HepG2 (cell line): ENCODE measurements around the gene UQCRHL. TPM values are rescaled to one million over a fixed set of nuclear protein-coding genes. Genes with fewer than 3 reads are reported as not detected.
A peak's percentile ranks its signal among the peaks of the same experiment; 100 is the strongest.

Experiments
- GATAD1 ChIP-seq: IDR thresholded peaks from 2 replicates; pipeline ENCODE4 v1.6.1; 2016; ENCODE audit warnings: missing genetic modification reagents, missing compliant biosample characterization
- PHF21A ChIP-seq: sonication (generic); formaldehyde crosslinking; IDR thresholded peaks from 2 replicates; pipeline ENCODE4 v1.5.0; 2020; ENCODE audit warnings: mild to moderate bottlenecking, missing genetic modification reagents
- SMAD1 ChIP-seq: sonication (generic); formaldehyde crosslinking; IDR thresholded peaks from 2 replicates; pipeline ENCODE4 v1.4.0; 2020; ENCODE audit warnings: missing genetic modification reagents, low read depth, mild to moderate bottlenecking, borderline replicate concordance
- SOX5 ChIP-seq: IDR thresholded peaks from 2 replicates; pipeline ENCODE4 v1.6.1; 2016; ENCODE audit warnings: borderline replicate concordance
- SRSF4 ChIP-seq: fragments of 200-400 bp; formaldehyde crosslinking; IDR thresholded peaks from one replicate; pipeline ENCODE4 v1.6.1; 2018; ENCODE audit warnings: mild to moderate bottlenecking, low read depth, low read length, moderate library complexity; ENCODE audit not compliant: poor library complexity, severe bottlenecking
- TCF7 ChIP-seq: sonication (generic); IDR thresholded peaks from 2 replicates; pipeline ENCODE4 v1.6.1; 2016; ENCODE audit warnings: antibody characterized with exemption, low read depth
- TRIM24 ChIP-seq: sonication (generic); formaldehyde crosslinking; IDR thresholded peaks from 2 replicates; pipeline ENCODE4 v1.8.0; 2022; ENCODE audit warnings: mild to moderate bottlenecking, missing genetic modification reagents
- ZNF160 ChIP-seq: sonication (generic); formaldehyde crosslinking; IDR thresholded peaks from 2 replicates; pipeline ENCODE4 v1.8.0; 2022; ENCODE audit warnings: mild to moderate bottlenecking, inconsistent platforms, missing genetic modification reagents
- ZNF275 ChIP-seq: sonication (generic); formaldehyde crosslinking; IDR thresholded peaks from 2 replicates; pipeline ENCODE4 v1.8.0; 2022; ENCODE audit warnings: missing genetic modification reagents, mild to moderate bottlenecking, inconsistent platforms, borderline replicate concordance
- ZNF652 ChIP-seq: IDR thresholded peaks from 2 replicates; pipeline ENCODE4 v1.6.1; 2016; ENCODE audit warnings: low read depth, borderline replicate concordance
- ZNF83 ChIP-seq: sonication (generic); formaldehyde crosslinking; IDR thresholded peaks from 2 replicates; pipeline ENCODE4 v1.4.0; 2020; ENCODE audit warnings: missing genetic modification reagents, mild to moderate bottlenecking, borderline replicate concordance
- polyA plus RNA-seq, 8 experiments: library from polyadenylated mRNA; depleted of rRNA in 3 of 8; stranded (reverse) in 7 of 8; unstranded in 1 of 8; fragments of >200 nt; fragmentation: Illumina TruSeq in 4 of 8; extraction: Trizol in 4 of 8; gene quantifications; 2 replicates each; pipeline versions ENCODE4 v1.2.1 to v1.2.3, GENCODE V29; 2011 to 2016; ENCODE audit warnings: low read depth in 4 of 8, missing spikeins in 1 of 8, mixed read lengths in 1 of 8; ENCODE audit not compliant: insufficient read depth in 1 of 8
- total RNA-seq, 5 experiments: library from RNA; depleted of rRNA; stranded (reverse); fragments of >200 nt; fragmentation: Illumina TruSeq; extraction: Trizol; gene quantifications; 2 replicates each; pipeline ENCODE4 v1.2.3, GENCODE V29; 2016; ENCODE audit warnings: low read depth in 1 of 5
- TF ChIP-seq, protein P1 (sequence below): sonication (generic); formaldehyde crosslinking; conservative IDR thresholded peaks from 2 replicates; pipeline ENCODE4 v1.8.0; 2022; ENCODE audit warnings: low read depth, missing genetic modification reagents
- TF ChIP-seq, protein P2 (sequence below): sonication (generic); formaldehyde crosslinking; IDR thresholded peaks from 2 replicates; pipeline ENCODE4 v1.4.0; 2020; ENCODE audit warnings: missing genetic modification reagents
- TF ChIP-seq, protein P3 (sequence below): sonication (generic); formaldehyde crosslinking; IDR thresholded peaks from 2 replicates; pipeline ENCODE4 v1.4.0; 2020; ENCODE audit warnings: missing genetic modification reagents

The UQCRHL gene
- total and polyA plus RNA-seq, 2 of the 13 experiments (the other 11 are each of a cell fraction or from before 2014, with no cell fraction given): 1.8 to 2.3 TPM

GRCh38 chr1:15799928-15800835, 7.3 kb downstream of the UQCRHL start (continued):
- TF ChIP-seq TRIM24 (CRISPR knock-in tag): no peak
- no peak for TF ChIP-seq ZNF652 (CRISPR knock-in tag)
- TF ChIP-seq TCF7: peak; percentile 95
- no peak for TF ChIP-seq SMAD1
- peak; percentile 95 for TF ChIP-seq PHF21A (CRISPR knock-in tag)
- TF ChIP-seq, protein P1, sequence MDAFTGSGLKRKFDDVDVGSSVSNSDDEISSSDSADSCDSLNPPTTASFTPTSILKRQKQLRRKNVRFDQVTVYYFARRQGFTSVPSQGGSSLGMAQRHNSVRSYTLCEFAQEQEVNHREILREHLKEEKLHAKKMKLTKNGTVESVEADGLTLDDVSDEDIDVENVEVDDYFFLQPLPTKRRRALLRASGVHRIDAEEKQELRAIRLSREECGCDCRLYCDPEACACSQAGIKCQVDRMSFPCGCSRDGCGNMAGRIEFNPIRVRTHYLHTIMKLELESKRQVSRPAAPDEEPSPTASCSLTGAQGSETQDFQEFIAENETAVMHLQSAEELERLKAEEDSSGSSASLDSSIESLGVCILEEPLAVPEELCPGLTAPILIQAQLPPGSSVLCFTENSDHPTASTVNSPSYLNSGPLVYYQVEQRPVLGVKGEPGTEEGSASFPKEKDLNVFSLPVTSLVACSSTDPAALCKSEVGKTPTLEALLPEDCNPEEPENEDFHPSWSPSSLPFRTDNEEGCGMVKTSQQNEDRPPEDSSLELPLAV (CRISPR knock-in tag): no peak
- TF ChIP-seq ZNF275 (CRISPR knock-in tag): 0 out of 2 replicates have a peak, but pooled peaks have one; percentile 24
- TF ChIP-seq SRSF4: no peak
- TF ChIP-seq ZNF83 (CRISPR knock-in tag): no peak
- TF ChIP-seq GATAD1 (CRISPR knock-in tag): peak; percentile 63
- TF ChIP-seq, protein P2, sequence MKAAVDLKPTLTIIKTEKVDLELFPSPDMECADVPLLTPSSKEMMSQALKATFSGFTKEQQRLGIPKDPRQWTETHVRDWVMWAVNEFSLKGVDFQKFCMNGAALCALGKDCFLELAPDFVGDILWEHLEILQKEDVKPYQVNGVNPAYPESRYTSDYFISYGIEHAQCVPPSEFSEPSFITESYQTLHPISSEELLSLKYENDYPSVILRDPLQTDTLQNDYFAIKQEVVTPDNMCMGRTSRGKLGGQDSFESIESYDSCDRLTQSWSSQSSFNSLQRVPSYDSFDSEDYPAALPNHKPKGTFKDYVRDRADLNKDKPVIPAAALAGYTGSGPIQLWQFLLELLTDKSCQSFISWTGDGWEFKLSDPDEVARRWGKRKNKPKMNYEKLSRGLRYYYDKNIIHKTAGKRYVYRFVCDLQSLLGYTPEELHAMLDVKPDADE (CRISPR knock-in tag): no peak
- peak; percentile 60 for TF ChIP-seq SOX5 (CRISPR knock-in tag)
- no peak; the same call in 1 of the 2 replicates for TF ChIP-seq ZNF160
- TF ChIP-seq, protein P3, sequence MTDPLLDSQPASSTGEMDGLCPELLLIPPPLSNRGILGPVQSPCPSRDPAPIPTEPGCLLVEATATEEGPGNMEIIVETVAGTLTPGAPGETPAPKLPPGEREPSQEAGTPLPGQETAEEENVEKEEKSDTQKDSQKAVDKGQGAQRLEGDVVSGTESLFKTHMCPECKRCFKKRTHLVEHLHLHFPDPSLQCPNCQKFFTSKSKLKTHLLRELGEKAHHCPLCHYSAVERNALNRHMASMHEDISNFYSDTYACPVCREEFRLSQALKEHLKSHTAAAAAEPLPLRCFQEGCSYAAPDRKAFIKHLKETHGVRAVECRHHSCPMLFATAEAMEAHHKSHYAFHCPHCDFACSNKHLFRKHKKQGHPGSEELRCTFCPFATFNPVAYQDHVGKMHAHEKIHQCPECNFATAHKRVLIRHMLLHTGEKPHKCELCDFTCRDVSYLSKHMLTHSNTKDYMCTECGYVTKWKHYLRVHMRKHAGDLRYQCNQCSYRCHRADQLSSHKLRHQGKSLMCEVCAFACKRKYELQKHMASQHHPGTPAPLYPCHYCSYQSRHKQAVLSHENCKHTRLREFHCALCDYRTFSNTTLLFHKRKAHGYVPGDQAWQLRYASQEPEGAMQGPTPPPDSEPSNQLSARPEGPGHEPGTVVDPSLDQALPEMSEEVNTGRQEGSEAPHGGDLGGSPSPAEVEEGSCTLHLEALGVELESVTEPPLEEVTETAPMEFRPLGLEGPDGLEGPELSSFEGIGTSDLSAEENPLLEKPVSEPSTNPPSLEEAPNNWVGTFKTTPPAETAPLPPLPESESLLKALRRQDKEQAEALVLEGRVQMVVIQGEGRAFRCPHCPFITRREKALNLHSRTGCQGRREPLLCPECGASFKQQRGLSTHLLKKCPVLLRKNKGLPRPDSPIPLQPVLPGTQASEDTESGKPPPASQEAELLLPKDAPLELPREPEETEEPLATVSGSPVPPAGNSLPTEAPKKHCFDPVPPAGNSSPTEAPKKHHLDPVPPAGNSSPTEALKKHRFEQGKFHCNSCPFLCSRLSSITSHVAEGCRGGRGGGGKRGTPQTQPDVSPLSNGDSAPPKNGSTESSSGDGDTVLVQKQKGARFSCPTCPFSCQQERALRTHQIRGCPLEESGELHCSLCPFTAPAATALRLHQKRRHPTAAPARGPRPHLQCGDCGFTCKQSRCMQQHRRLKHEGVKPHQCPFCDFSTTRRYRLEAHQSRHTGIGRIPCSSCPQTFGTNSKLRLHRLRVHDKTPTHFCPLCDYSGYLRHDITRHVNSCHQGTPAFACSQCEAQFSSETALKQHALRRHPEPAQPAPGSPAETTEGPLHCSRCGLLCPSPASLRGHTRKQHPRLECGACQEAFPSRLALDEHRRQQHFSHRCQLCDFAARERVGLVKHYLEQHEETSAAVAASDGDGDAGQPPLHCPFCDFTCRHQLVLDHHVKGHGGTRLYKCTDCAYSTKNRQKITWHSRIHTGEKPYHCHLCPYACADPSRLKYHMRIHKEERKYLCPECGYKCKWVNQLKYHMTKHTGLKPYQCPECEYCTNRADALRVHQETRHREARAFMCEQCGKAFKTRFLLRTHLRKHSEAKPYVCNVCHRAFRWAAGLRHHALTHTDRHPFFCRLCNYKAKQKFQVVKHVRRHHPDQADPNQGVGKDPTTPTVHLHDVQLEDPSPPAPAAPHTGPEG (CRISPR knock-in tag): no peak
